Stimulated activated naive CD4-positive, alpha-beta T cell (primary cell): ENCODE measurements around the gene RRP1B.

Experiments
- DNase-seq, 6 experiments: peaks; one replicate each; lab custom pipeline; 2025; lab: John Stamatoyannopoulos, UW

Gene RRP1B

GRCh38 chr21:43743947-43744346, 84.6 kb downstream of the RRP1B start:
- DNase-seq = no peak

- DNase-seq = no peak
Observed at GRCh38 chr21:43744725-43745124, 85.4 kb downstream of the RRP1B start.
